Measurements from ENCODE around the gene MICAL3. TPM values are rescaled to one million over a fixed set of nuclear protein-coding genes. Genes with fewer than 3 reads are reported as not detected.

MICAL3 gene
- polyA plus RNA-seq, 1 of the 3 experiments (the other 2 are of a cell fraction): 83.1 TPM

DNA sequence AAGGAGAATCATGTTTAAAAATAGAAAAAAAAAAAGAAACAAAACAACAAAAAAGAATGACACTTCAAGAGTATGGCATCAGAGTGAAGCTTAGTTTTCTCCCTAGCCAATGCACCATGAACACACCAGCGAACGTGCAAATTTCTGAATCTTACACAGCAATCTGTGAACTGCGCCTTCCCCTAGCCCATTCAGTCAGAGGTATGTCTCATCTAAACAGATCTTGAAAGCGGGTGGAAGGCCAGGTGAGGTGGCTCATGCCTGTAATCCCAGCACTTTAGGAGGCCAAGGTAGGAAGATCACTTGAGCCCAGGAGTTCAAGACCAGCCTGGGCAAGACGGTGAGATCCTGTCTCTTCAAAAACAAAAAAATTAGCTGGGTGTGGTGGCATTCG lies 113.1 kb downstream of the MICAL3 start:
- POLR2A ChIA-PET: no interaction called here
- WGBS (ENCODE audit: low lambda C conversion rate): 88% methylated on average over 6 of the region's 6 CpGs
- H3K9ac ChIP-seq: peak overlapping the region; percentile 40; the same call in 1 of the 2 replicates

More for the DNA sequence above, 113.1 kb downstream of the MICAL3 start:
- TF ChIP-seq GATA2 (CRISPR knock-in tag; IDR thresholded peaks at IDR 0.05) (no peak), FOXJ3 (CRISPR knock-in tag; IDR thresholded peaks at IDR 0.05) (no peak), SMC3 (IDR thresholded peaks at IDR 0.05; ENCODE audit: low read depth, low read length) (no peak), RFX5 (IDR thresholded peaks at IDR 0.05; ENCODE audit: low read length) (no peak), POLR2AphosphoS5 (IDR thresholded peaks at IDR 0.05; ENCODE audit: low read depth, low read length) (no peak), EP300 (IDR thresholded peaks at IDR 0.05; ENCODE audit: borderline replicate concordance in 1 of 2, low read depth in 1 of 2, low read length in 1 of 2) (no peak), JUND (IDR thresholded peaks at IDR 0.05) (no peak), ZBTB33 (IDR thresholded peaks at IDR 0.05; ENCODE audit: borderline replicate concordance, low read depth) (no peak)
- TF ChIP-seq, protein P1, sequence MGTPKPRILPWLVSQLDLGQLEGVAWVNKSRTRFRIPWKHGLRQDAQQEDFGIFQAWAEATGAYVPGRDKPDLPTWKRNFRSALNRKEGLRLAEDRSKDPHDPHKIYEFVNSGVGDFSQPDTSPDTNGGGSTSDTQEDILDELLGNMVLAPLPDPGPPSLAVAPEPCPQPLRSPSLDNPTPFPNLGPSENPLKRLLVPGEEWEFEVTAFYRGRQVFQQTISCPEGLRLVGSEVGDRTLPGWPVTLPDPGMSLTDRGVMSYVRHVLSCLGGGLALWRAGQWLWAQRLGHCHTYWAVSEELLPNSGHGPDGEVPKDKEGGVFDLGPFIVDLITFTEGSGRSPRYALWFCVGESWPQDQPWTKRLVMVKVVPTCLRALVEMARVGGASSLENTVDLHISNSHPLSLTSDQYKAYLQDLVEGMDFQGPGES (IDR thresholded peaks at IDR 0.05; ENCODE audit: low read depth, low read length): no peak
- TF ChIP-seq, protein P2, sequence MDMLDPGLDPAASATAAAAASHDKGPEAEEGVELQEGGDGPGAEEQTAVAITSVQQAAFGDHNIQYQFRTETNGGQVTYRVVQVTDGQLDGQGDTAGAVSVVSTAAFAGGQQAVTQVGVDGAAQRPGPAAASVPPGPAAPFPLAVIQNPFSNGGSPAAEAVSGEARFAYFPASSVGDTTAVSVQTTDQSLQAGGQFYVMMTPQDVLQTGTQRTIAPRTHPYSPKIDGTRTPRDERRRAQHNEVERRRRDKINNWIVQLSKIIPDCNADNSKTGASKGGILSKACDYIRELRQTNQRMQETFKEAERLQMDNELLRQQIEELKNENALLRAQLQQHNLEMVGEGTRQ (IDR thresholded peaks at IDR 0.05; ENCODE audit: borderline replicate concordance, low read depth, low read length): no peak
- peak overlapping the region in 1 of 2 experiments; percentile 57; a peak in 2 of 4 replicates for H3K4me3 ChIP-seq (ENCODE audit: low read depth in 2 of 2, low read length in 1 of 2)
- H3K9me2 ChIP-seq: no peaks in the 10 kb centered on the region
- H3K9me3 ChIP-seq: no peaks in the 10 kb centered on the region
- H4K20me1 ChIP-seq (ENCODE audit: insufficient read depth): peaks cover 27% of the 10 kb centered on the region
- H2AFZ ChIP-seq (ENCODE audit: low read depth): no peak overlapping the region
- H3F3A ChIP-seq (replicated peaks; ENCODE audit: insufficient read depth): peaks cover 28% of the 10 kb centered on the region
- no peaks in the 10 kb centered on the region for H3K27me3 ChIP-seq (ENCODE audit: insufficient read depth)
- peaks cover 20 to 33% of the 10 kb centered on the region in 2 experiments for H3K4me1 ChIP-seq (ENCODE audit: control insufficient read depth in 1 of 2, insufficient read depth in 2 of 2, low read depth in 1 of 2, low read length in 1 of 2)
- peaks cover 86% of the 10 kb centered on the region for H3K79me2 ChIP-seq (ENCODE audit: insufficient read depth)
- peak overlapping the region; percentile 76 for H3K4me2 ChIP-seq
- CTCF ChIA-PET: interaction anchor here (0.8 to 4.4 kb wide), 8 partner anchors 9 to 165 kb away, joined by 3 to 58 read pairs (median 9); partner anchors contain the start of genes MICAL3 and PEX26
- no peak for DNase-seq
- H3K27ac ChIP-seq (ENCODE audit: low read depth in 2 of 2, low read length in 1 of 2): peak overlapping the region; percentile 60 to 94
- H3K36me3 ChIP-seq (replicated peaks in 1 of 2; ENCODE audit: control insufficient read depth in 1 of 2, insufficient read depth in 2 of 2, low read length in 1 of 2): peaks cover 2 to 10% of the 10 kb centered on the region in 2 experiments
